GM18498 (cell line): ENCODE measurements around the gene C19orf73.
"Not testable (repeated sequence)": the region's sequence is repeated elsewhere in the genome, so short reads cannot be mapped to it uniquely, and the experiment has no call there.

ENCODE experiments used
- ATAC-seq: cut with Tn5 transposase; IDR thresholded peaks from one replicate; pipeline ENCODE4 v1.9.1; 2021; ENCODE audit warnings: mild to moderate bottlenecking, moderate library complexity; ENCODE audit not compliant: unreplicated experiment

C19orf73 gene

DNA sequence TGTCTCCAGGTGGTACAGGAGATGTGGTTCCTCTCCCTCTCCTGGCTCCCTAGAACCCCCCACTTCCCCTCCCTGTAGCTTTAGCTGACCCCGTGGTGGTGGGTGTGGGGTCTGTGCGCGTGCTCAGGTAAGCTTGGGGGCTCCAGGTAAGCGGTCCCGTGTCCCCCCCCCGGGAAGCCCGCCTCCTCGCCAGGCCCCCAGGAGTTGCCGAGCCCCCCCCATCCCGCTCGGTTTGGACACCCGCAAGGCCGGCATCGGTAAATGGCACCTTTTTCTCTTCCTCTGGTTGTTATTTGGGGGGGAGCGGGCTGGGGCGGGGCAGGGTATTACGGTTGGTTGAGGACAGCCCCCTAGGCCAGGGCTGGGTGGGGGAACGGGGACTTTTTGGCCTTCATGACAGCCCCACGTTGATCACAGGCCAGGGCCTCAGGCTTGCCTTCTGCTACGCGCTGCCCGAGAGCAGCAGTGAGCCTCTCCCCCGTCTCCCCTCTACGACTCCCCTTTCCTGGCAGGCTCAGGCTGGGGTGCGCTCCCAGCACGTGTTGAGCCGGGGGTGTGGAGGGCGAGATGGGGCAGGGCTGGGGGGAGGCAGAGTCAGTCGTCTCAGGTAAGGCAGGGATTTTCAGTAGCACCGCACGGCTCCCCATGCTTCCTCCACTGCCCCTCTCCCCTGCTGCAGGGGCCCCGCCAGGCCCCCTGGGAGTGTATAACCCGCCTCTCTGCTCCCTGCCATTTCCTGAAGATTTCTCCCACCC is 15.4 kb downstream of the C19orf73 start:
- no peak for ATAC-seq

DNA sequence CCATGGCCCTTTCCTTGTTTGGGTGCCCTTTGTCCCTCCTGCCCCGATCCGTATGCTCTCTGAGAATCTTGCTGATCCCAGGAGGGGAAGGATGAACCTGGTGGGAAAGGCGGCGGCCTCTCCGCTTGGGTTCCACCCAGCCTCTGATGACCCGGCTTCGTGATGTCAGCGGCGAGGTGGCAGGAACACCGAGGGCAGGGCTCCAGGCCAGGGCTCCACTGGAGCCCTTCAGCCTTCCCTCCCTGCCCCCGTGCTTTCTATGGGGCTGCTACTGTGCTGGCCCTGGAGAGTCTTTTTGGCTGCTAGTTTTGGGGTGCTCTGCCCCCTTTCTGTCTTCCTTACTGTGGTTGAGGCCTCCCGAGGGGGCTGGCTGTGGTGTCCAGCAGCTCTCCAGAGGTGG is 16.6 kb downstream of the C19orf73 start:
- ATAC-seq = no peak

DNA sequence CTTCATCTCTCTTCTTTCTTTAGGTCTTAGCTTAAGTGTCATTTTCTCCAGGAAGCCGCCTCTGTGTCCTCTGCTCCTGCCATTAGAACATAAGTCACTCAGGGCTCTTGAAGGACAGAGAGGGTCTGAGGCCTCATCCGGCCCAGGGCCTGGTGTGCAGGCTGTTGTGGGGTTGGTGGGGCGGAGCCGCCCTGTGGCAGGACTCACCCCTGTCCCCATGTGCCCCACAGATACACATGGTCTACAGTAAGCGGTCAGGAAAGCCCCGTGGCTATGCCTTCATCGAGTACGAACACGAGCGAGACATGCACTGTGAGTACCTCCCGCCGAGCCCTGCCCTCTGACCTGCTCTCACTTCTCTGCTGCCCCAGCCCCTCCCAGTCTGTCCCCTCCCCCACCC is 17.8 kb downstream of the C19orf73 start:
- ATAC-seq = no peak

- ATAC-seq = no peak
These were observed 20.1 kb downstream of the C19orf73 start for GRCh38 chr19:49098795-49099194.

- no peak for ATAC-seq
These were observed 21.3 kb downstream of the C19orf73 start for GRCh38 chr19:49097453-49098288.

DNA sequence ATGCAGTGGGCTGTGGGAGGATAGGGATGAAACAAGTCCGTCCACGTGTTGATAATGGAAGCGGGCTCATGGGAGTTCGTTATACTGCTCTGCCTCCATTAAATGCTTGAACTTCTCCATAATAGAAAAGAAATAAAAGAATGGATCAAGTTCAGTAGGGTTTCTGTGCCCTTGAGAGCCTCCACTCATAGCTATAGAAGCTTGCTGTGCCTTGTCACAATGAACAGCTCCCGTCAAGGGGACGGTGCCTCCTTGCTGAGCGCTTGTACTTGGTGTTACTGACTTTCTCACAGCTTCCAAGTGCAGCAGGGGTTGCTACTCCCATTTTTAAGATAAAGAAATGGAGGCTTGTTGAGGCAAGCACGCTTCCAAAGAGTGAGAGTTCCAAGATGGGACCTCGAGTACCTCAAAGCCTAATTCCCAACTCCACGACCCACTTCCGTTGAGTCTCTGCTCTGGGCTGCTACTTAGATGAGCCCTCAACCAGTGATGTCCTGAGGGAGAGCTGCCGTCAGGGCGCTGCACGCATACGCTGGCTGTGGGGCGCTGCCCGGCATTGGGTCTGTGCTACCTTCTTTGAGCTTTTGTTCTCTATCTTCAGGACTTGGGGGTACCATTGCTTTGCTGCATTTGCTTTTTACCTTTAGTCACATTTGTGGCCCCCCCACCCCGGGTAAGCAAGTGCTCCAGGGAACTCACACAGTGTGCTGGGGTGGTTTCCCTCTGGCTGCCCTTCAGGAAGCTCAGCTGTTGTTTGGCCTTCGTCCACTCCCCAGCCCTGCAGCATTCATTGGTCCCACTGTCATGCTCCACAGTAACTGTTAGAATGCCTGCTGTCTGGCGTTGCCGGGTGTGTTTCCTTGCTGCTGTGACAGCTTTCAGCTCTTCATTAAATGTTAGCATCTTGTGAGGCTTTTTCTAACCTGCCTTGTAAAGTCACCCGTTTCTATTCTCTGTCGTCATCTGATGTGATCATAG is 24.1 kb downstream of the C19orf73 start:
- ATAC-seq = no peak

- ATAC-seq = no peak
These were observed 26.3 kb downstream of the C19orf73 start for GRCh38 chr19:49092686-49093085.

DNA sequence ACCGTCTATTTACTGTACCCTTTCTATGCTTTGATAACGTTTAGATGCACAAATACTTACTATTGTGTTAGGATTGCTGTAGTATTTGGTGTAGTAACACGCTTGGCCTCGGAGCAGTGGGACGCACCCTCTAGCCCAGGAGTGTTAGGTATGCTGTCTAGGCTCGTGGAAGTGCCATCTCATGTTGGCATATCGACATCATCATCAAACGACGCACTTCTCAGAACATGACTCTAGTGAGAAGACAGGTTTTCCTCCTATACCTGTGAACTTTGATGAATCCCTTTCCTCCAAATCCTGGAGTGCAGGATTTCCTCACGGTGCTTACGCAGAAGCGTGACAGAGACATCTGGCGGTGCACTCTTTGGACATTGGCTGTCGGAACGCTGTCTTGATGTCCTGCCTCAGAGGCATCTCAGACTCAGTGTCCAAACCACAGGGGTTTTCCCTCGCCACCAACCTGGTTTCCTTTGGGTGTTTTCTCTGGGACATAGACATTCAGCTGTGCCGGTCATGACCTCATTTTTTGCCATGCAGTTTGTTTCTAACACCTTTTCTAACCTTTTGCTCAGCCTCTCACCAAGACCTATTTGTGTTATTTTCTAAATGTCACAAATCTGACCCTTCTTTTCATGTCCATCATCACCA is 27.4 kb downstream of the C19orf73 start:
- no peak for ATAC-seq

- no peak for ATAC-seq
These were observed 32.6 kb downstream of the C19orf73 start for GRCh38 chr19:49086296-49086695.

GRCh38 chr19:49085868-49086232 is 33.1 kb downstream of the C19orf73 start:
- ATAC-seq = no peak

DNA sequence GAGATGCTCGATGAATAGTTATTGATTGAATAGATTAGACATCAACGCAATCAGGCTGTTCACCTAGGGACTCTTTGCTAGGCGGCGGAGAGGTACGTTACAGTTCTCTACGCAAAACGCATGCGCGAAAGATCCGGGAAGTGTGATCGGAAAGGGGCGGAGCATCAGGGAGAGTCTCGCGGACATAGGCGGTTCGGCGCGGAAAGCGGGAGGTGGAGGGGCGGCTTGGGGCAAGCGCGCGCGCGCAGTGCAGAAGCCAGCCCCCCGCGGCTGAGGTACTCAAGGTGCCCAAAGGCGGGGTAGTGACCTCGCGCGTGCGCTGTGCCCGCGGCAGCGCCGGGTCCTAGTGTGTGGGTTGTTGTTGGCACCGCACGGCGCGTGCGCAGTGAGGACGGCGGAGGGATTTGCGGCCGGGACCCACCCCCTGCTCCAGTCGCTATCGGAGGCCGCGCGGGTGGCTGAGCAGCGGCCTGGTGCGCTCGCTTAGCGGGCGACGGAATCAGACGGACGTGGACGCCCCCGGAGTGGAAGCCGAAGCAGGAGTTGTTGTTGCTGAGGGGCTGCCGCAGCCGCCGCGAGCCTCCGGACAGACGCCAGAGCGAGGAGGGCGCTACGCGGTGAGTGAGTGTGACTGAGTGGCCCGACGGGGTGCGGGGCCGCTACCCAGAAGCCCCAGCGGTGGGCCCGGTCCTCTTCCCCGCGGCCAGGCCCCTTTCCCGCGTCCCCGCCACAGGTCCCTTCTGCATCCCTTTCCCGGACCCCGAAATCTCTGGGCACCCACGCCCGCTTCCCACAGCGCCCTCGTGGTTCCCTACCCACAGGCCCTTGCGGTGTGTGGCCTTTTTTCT is 33.7 kb downstream of the C19orf73 start, which contains the start of gene SNRNP70:
Gene SNRNP70 (plus strand): TSS at position 432 of the 848 bp plus-strand sequence. CDS start 964 bp downstream, outside the sequence.
- peak; percentile 91 for ATAC-seq

DNA sequence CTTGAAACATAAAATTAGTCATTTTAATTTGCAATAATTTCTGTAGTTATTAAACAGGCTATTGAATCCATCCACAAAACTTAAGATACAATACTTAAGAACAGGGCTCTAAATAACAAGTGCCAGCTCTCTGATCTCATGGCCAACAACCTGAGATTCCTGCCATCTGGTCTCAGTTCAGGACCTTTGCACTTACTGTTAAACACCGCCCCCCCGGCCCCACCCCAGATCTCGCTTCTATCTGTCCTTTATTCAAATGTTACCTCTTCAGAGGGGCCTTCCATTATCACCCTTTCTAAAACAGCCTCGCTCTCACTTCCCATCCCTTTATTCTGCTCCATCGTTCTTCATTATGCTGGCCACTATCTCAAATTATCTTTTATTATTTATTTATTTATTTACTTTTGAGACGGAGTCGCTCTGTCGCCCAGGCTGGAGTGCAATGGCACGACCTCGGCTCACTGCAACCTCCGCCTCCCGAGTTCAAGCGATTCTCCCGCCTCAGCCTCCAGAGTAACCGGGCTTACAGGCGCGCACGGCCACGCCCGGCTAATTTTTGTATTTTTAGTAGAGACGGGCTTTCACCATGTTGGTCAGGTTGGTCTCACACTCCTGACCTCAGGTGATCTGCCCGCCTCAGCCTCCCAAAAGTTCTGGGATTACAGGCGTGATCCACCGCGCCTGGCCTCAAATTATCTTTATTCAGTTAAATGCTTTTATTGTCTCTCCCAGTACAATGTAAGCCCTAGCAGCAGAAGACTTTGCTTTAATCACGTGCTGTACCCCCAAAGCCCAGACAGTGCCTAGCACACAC is 34.5 kb downstream of the C19orf73 start:
- no peak for ATAC-seq

- no peak for ATAC-seq
These were observed 37.7 kb downstream of the C19orf73 start for GRCh38 chr19:49081273-49081672.

- ATAC-seq = no peak
These were observed 38.6 kb downstream of the C19orf73 start for GRCh38 chr19:49080392-49080791.

- ATAC-seq = not testable (repeated sequence)
These were observed 44.1 kb downstream of the C19orf73 start for GRCh38 chr19:49074869-49075268.

- ATAC-seq = no peak
These were observed 45.2 kb downstream of the C19orf73 start for GRCh38 chr19:49073514-49074378.

DNA sequence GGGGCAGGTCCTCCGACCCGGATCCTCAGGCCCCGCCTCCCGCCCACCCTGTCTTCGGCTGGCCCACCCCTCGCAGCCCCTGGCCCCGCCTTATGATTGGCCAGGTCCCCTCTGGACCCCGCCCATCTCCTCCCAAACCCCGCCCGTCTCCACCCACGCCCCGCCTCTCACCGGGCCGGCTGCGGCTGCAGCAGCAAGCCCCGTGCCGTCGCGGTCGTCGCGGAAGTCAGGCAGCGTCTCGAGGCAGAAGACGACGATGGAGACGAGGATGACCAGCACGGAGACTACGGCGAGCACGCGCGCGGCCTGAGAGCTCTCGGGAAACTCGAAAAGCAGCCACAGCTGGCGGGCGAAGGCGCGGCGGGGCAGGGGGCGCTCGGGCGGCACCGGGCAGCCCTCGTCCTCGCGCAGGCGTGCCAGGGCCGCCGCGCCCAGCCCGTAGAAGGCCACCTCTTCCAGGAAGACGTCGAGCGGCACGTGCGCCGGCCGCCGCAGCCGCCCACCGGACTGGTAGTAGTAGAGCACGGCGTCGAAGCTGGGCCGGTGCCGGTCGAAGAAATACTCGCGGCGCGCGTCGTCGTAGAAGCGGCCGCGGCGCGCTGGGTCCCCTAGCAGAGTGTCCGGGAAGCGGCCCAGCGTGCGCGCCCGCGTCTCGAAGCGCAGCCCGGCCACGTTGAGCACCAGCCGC is 46.9 kb downstream of the C19orf73 start:
- ATAC-seq = no peak
